MM.1S (cell line): Measurements from ENCODE around the gene SETD3.

Source experiments
- DNase-seq: peaks from one replicate; pipeline ENCODE4 v3.0.0-alpha.2; 2015
- H2AFZ ChIP-seq: fragments of 300-600 bp; sonication (generic); 2 replicates; pipeline ENCODE4 v1.6.0; 2016; ENCODE audit warnings: antibody characterized with exemption, low read length
- H3F3A ChIP-seq: fragments of 300-600 bp; sonication (generic); 2 replicates; pipeline ENCODE4 v1.6.1; 2016; ENCODE audit warnings: mild to moderate bottlenecking, antibody characterized with exemption, low read length, moderate library complexity, mixed read lengths; ENCODE audit not compliant: insufficient read depth
- H3K27ac ChIP-seq: fragments of 300-600 bp; sonication (generic); 2 replicates; pipeline ENCODE4 v1.5.1; 2016; ENCODE audit warnings: mild to moderate bottlenecking, low read length
- H3K27me3 ChIP-seq: fragments of 300-600 bp; sonication (generic); replicated peaks from 2 replicates; pipeline ENCODE4 v1.6.0; 2016; ENCODE audit warnings: low read length; ENCODE audit not compliant: insufficient read depth
- H3K36me3 ChIP-seq: fragments of 300-600 bp; sonication (generic); replicated peaks from 2 replicates; pipeline ENCODE4 v1.6.1; 2016; ENCODE audit warnings: mild to moderate bottlenecking, low read length, mixed read lengths; ENCODE audit not compliant: insufficient read depth
- H3K4me1 ChIP-seq: fragments of 300-600 bp; sonication (generic); 2 replicates; pipeline ENCODE4 v1.6.1; 2016; ENCODE audit warnings: low read length, mixed read lengths
- H3K4me2 ChIP-seq: fragments of 300-600 bp; sonication (generic); 2 replicates; pipeline ENCODE4 v1.6.0; 2016; ENCODE audit warnings: low read depth, low read length
- H3K4me3 ChIP-seq: fragments of 300-600 bp; sonication (generic); 2 replicates; pipeline ENCODE4 v1.5.1; 2016; ENCODE audit warnings: low read length, mixed read lengths
- H3K79me2 ChIP-seq: fragments of 300-600 bp; sonication (generic); 2 replicates; pipeline ENCODE4 v1.6.1; 2016; ENCODE audit warnings: mixed run types, low read length, mixed read lengths
- H3K9ac ChIP-seq: fragments of 300-600 bp; sonication (generic); 2 replicates; pipeline ENCODE4 v1.6.1; 2016; ENCODE audit warnings: low read length, mixed read lengths
- H3K9me2 ChIP-seq: fragments of 300-600 bp; sonication (generic); replicated peaks from 2 replicates; pipeline ENCODE4 v1.6.1; 2016; ENCODE audit warnings: mild to moderate bottlenecking, low read length, mixed read lengths; ENCODE audit not compliant: insufficient read depth
- H3K9me3 ChIP-seq: fragments of 300-600 bp; sonication (generic); replicated peaks from 2 replicates; pipeline ENCODE4 v1.6.1; 2016; ENCODE audit warnings: mild to moderate bottlenecking, low read length, mixed read lengths; ENCODE audit not compliant: insufficient read depth
- H4K20me1 ChIP-seq: fragments of 300-600 bp; sonication (generic); 2 replicates; pipeline ENCODE4 v1.6.1; 2016; ENCODE audit warnings: mild to moderate bottlenecking, low read length, moderate library complexity, mixed read lengths; ENCODE audit not compliant: insufficient read depth
- EZH2 ChIP-seq: fragments of 300-600 bp; sonication (generic); optimal IDR thresholded peaks from 2 replicates; pipeline ENCODE3; 2017; ENCODE audit warnings: low read depth, mild to moderate bottlenecking, antibody characterized with exemption, low read length, mixed read lengths
- EZH2phosphoT487 ChIP-seq: fragments of 300-600 bp; sonication (generic); IDR thresholded peaks from 2 replicates; pipeline ENCODE4 v1.6.1; 2018; ENCODE audit warnings: antibody characterized with exemption, low read length
- TF ChIP-seq, protein P1 (sequence below): fragments of 300-600 bp; sonication (generic); IDR thresholded peaks from 2 replicates; pipeline ENCODE4 v1.5.1; 2016; ENCODE audit warnings: antibody characterized with exemption, low read length, mixed read lengths

SETD3 gene

DNA sequence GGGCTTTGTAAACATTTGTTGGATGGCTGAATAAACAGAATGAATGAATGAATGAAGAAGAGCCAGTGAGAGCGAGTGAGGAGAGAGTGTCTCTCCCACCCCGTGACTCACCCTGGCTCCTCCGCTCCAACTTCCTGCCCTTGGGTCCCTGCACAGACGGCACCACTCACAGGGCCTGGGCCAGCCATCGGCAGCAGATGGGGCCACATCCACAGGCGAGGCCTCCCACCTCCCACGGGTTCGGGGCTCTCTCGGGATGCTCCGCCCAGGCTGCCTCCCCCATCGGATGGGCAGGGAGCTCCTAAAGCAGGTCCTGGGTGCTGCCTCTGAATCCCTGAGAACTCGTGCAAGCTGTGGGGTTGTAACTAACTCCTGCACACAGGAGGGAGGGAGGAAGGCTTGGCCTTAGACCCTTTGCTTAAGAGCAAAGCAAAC is 41.8 kb upstream of the SETD3 start:
- no peaks in the 10 kb centered on the region for H3F3A ChIP-seq
- H3K9ac ChIP-seq = no peak overlapping the region
- H3K27ac ChIP-seq = no peak overlapping the region
- H3K27me3 ChIP-seq = no peaks in the 10 kb centered on the region
- no peaks in the 10 kb centered on the region for H3K36me3 ChIP-seq
- H4K20me1 ChIP-seq = no peaks in the 10 kb centered on the region
- no peaks in the 10 kb centered on the region for H3K4me1 ChIP-seq
- no peak for DNase-seq
- H3K9me3 ChIP-seq = no peaks in the 10 kb centered on the region
- no peaks in the 10 kb centered on the region for H3K79me2 ChIP-seq
- no peak overlapping the region for H3K4me2 ChIP-seq
- no peak overlapping the region for H2AFZ ChIP-seq
- no peaks in the 10 kb centered on the region for H3K9me2 ChIP-seq
- TF ChIP-seq EZH2phosphoT487 (no peak), EZH2 (no peak)
- TF ChIP-seq, protein P1, sequence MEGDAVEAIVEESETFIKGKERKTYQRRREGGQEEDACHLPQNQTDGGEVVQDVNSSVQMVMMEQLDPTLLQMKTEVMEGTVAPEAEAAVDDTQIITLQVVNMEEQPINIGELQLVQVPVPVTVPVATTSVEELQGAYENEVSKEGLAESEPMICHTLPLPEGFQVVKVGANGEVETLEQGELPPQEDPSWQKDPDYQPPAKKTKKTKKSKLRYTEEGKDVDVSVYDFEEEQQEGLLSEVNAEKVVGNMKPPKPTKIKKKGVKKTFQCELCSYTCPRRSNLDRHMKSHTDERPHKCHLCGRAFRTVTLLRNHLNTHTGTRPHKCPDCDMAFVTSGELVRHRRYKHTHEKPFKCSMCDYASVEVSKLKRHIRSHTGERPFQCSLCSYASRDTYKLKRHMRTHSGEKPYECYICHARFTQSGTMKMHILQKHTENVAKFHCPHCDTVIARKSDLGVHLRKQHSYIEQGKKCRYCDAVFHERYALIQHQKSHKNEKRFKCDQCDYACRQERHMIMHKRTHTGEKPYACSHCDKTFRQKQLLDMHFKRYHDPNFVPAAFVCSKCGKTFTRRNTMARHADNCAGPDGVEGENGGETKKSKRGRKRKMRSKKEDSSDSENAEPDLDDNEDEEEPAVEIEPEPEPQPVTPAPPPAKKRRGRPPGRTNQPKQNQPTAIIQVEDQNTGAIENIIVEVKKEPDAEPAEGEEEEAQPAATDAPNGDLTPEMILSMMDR = no peak
- H3K4me3 ChIP-seq = no peak overlapping the region

DNA sequence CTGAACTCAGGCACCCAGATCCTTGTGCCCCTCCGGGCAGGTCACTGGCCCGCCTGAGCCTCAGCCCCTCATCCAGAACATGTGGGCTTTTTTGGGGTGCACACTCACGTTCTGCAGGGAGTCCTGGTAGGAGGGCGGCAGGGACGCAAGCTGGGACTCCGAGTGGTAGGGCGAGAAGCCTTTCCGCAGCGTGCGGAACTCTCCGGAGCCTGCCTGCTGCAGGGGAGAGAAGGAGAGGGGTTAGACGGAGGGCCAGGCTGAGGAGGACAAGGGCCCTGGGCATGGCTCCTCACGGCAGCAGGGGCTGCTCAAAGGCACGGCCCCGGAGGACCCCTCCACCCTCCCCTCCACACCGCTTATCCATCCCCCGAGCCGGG is 41.4 kb upstream of the SETD3 start:
- no peaks in the 10 kb centered on the region for H4K20me1 ChIP-seq
- H3K4me3 ChIP-seq = no peak overlapping the region
- no peaks in the 10 kb centered on the region for H3K4me1 ChIP-seq
- H2AFZ ChIP-seq = no peak overlapping the region
- H3K9me2 ChIP-seq = no peaks in the 10 kb centered on the region
- H3K79me2 ChIP-seq = no peaks in the 10 kb centered on the region
- no peaks in the 10 kb centered on the region for H3F3A ChIP-seq
- no peaks in the 10 kb centered on the region for H3K9me3 ChIP-seq
- TF ChIP-seq, protein P1 = no peak
- TF ChIP-seq EZH2 (no peak), EZH2phosphoT487 (no peak)
- no peak for DNase-seq
- H3K27ac ChIP-seq = no peak overlapping the region
- H3K9ac ChIP-seq = no peak overlapping the region
- no peaks in the 10 kb centered on the region for H3K27me3 ChIP-seq
- H3K4me2 ChIP-seq = no peak overlapping the region
- no peaks in the 10 kb centered on the region for H3K36me3 ChIP-seq

DNA sequence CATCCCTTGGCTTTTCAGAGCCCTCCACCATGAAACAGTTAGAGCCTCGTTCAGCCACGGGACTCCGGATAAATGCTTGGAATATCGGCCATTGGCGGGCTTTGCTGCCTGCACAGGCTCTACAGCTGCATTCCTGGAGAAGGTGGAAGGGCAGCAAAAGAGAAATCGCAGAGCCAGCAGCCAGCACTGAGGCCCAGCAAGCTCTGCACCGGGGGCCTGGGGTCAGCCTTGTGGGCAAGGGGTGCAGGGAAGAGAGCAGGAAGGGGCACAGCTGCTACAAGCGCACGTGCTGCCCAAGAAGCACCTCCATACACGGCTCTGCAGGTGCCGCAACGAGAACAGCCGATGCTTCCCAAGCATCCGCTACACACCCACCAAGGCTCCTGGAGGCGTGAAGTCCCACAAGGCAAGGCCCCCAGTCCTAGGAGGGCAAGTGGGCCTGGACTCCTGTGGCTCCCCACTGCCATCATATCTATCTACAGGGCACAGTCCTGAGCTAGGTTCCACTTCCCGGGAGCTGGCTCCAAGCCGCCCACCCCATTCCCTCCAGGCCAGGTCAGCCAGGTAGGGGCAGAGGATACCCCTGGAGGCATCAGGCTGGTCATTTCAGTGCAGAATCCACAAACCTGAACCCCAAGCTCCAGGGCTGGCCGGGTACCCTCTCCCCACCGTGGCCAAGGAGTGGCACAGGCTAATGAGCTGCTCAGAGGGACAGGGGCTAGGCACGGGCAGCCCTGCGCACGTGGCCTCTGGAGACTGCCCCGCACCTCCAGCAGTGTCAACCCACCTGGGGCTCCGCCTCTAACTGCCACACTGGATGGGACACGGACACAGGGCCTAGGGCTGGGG is 40.7 kb upstream of the SETD3 start:
- Histone ChIP-seq H3F3A (no peaks in the 10 kb centered on the region), H3K27me3 (no peaks in the 10 kb centered on the region), H3K4me1 (no peaks in the 10 kb centered on the region), H3K4me2 (no peak overlapping the region), H4K20me1 (no peaks in the 10 kb centered on the region), H3K4me3 (no peak overlapping the region), H3K9ac (no peak overlapping the region), H3K9me3 (no peaks in the 10 kb centered on the region), H3K36me3 (no peaks in the 10 kb centered on the region), H2AFZ (no peak overlapping the region), H3K27ac (no peak overlapping the region), H3K79me2 (no peaks in the 10 kb centered on the region), H3K9me2 (no peaks in the 10 kb centered on the region)
- no peak for DNase-seq
- no peak for TF ChIP-seq EZH2phosphoT487

DNA sequence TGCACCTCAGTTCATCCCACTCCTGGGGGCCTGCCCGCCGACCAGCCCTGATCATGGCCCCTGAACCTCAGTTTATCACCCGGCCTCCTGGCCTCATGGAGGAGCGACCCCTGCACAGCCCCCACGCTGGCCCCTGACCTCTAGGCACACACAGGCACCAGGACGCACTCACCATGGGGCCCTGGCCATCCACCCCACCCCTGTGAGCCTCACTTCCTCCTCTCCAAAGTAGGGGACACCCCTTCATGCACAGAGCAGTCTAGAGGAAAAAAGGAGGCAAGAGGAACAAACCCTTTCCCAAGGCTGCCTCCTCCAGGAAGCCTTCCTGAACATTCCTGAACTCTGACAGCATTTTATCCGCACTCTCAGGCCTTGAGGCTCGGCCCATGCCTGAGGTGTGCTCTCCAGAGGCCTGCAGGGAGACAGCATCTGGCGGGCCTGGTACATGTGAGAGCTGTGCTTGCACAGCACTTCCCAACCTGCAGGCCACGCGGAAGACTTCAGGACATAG is 40.0 kb upstream of the SETD3 start:
- Histone ChIP-seq H3K36me3 (no peaks in the 10 kb centered on the region), H3K9ac (no peak overlapping the region), H4K20me1 (no peaks in the 10 kb centered on the region), H3K27me3 (no peaks in the 10 kb centered on the region), H2AFZ (no peak overlapping the region), H3K27ac (no peak overlapping the region), H3F3A (no peaks in the 10 kb centered on the region), H3K9me3 (no peaks in the 10 kb centered on the region), H3K4me2 (no peak overlapping the region), H3K79me2 (no peaks in the 10 kb centered on the region), H3K4me3 (no peak overlapping the region), H3K4me1 (no peaks in the 10 kb centered on the region), H3K9me2 (no peaks in the 10 kb centered on the region)
- DNase-seq = no peak
- TF ChIP-seq, protein P1 = no peak
- TF ChIP-seq EZH2phosphoT487 (no peak), EZH2 (no peak)
